Measurements from ENCODE around the gene MEX3D. TPM values are rescaled to one million over a fixed set of nuclear protein-coding genes. Genes with fewer than 3 reads are reported as not detected.

MEX3D gene
- total RNA-seq, 4 donors from 2014 or later = 4.9 to 7.9 (median 6.5) TPM

DNA sequence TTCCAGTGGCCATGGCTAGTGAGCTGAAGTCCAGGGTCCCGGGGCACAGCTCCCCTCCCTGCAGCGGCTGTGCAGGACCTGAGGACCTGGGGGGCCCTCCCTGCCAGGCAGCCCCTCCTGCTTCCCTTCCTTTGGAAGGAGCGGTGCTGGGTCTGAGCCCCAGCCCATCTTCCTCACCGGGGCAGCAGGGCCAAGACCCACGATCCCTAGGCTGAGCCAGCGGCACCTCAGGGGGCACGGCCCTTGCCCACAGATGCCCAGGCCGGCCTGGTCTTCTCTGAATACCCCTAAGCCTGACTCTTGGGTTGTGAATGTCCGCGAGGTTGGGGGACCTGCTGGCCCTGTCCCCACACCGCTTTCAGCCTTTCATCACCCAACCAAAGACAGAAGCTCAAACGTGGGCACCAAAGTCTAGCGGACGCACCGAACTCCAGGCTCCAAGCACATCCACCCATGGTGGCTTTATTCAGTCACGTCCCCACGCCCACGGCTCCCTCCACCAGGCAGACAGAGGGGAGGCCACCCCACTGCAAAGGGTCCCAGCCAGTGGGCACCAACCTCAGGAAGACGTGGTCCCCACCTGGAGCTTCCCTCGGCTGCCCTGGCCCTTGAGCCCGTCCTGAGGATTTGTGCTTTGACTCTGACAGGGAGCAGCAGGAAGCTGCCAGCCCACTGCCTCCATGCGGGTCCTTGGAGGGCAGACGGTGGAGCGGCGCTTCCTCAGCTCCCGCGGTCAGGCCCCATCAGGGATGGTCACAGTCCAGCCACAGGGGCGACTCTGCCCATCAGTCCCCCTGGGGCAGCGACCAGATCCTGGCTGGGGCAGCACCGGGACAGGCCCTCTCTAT, 8.3 kb upstream of the MEX3D start:
- TF ChIP-seq, protein P1, sequence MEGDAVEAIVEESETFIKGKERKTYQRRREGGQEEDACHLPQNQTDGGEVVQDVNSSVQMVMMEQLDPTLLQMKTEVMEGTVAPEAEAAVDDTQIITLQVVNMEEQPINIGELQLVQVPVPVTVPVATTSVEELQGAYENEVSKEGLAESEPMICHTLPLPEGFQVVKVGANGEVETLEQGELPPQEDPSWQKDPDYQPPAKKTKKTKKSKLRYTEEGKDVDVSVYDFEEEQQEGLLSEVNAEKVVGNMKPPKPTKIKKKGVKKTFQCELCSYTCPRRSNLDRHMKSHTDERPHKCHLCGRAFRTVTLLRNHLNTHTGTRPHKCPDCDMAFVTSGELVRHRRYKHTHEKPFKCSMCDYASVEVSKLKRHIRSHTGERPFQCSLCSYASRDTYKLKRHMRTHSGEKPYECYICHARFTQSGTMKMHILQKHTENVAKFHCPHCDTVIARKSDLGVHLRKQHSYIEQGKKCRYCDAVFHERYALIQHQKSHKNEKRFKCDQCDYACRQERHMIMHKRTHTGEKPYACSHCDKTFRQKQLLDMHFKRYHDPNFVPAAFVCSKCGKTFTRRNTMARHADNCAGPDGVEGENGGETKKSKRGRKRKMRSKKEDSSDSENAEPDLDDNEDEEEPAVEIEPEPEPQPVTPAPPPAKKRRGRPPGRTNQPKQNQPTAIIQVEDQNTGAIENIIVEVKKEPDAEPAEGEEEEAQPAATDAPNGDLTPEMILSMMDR (IDR thresholded peaks at IDR 0.05; ENCODE audit: low read depth) = no peak

GRCh38 chr19:1575323-1576241, 7.5 kb upstream of the MEX3D start:
- TF ChIP-seq, protein P1 (IDR thresholded peaks at IDR 0.05; ENCODE audit: low read depth) = no peak

GRCh38 chr19:1574354-1575136, 6.4 kb upstream of the MEX3D start:
- TF ChIP-seq, protein P1 (IDR thresholded peaks at IDR 0.05; ENCODE audit: low read depth) = no peak

GRCh38 chr19:1572795-1573194, 4.7 kb upstream of the MEX3D start:
- TF ChIP-seq, protein P1 (IDR thresholded peaks at IDR 0.05; ENCODE audit: low read depth) = no peak

DNA sequence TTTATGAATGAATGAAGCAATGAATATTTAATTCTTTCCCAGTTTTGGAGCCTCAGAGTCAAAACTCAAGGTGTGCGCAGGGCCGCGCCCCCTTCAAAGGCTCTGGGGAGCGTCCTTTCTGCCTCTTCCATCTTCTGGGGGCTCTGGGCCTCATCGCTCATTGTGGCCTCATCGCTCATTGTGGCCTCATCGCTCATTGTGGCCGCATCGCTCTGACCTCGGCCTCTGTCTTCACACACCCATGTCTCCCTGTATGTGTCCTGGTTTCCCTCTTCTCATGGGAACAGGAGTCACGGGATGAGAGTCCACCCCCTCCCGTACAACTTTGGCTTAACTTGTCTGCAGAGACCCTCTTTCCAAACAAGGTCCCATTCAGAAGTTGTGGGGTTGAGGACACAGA, 3.2 kb upstream of the MEX3D start:
- TF ChIP-seq, protein P1 (IDR thresholded peaks at IDR 0.05; ENCODE audit: low read depth) = no peak

DNA sequence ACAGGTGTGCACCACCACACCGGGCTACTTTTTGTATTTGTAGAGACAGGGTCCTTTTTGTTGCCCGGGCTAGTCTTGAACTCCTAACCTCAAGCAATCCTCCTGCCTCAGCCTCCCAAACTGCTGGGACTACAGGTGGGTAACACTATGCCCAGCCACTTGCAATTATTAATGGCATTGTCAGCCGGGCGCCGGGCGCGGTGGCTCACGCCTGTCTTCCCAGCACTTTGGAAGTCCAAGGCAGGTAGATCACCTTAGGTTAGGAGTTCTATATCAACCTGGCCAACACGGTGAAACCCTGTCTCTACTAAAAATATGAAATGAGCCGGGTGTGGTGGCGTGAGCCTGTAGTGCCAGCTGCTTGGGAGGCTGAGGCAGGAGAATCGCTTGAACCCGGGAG, 2.7 kb upstream of the MEX3D start:
- TF ChIP-seq, protein P1 (IDR thresholded peaks at IDR 0.05; ENCODE audit: low read depth) = no peak

Data from subcutaneous adipose tissue (tissue), 4 donors.